ENCODE data around the gene FCN2. TPM values are rescaled to one million over a fixed set of nuclear protein-coding genes. Genes with fewer than 3 reads are reported as not detected.

The FCN2 gene
- total RNA-seq, 2 experiments from 2014 or later = not detected

DNA sequence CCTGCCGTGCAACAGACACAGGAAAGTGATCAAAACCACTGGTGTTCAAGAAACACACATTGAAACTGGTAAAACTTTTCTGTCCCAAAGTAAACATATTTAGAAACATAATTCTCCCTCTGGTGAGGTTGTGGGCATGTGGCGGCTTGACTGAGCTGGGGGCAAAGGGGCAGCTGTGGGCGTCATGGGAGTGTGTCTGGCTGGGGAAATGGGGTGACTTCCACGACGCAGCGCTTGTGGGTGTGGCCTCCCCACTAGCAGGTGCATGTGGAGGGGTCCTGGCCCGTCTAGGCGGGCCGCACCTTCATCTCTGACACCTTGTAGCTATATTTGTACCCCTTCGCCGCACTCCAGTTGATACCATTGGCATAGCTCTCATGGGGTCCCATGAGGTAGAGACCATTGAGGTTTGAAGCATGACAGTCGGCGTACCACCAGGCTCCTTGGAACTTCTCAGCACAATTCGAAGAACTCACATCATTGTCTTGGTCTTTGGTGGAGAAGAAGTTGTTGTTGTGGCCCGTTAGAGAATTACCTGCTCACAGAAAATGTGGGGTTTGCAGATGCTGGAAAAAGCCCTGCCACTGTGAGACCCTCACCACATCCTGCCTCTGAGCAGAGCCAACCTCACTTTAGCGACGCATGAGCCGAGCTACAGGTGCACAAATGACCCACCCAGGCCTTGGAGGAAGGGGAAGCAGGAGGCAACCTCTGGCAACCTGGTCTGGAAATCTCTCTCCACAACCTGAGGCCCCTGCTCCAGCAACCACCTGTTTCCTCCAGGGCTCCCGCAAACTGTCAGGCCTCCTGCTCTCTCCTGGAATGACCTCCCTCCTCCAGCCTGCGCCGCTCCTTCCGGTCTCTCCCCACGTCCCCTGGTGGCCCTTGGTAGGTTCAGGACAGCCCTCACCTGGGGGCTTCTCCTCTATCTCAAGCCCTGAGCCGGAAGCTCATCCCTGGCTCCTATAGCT, 29.2 kb downstream of the FCN2 start:
- Histone ChIP-seq H3K27ac (ENCODE audit: low read depth, low read length, poor library complexity, severe bottlenecking) (no peak overlapping the region), H4K20me1 (ENCODE audit: insufficient read depth, low read length) (no peaks in the 10 kb centered on the region), H2AFZ (ENCODE audit: low read length) (no peak overlapping the region), H3K79me2 (ENCODE audit: insufficient read depth, low read depth, low read length) (no peaks in the 10 kb centered on the region), H3K4me3 (ENCODE audit: low read depth, low read length, poor library complexity, severe bottlenecking) (no peak overlapping the region), H3K9me3 (ENCODE audit: low read length) (no peaks in the 10 kb centered on the region), H3K4me2 (ENCODE audit: low read length) (peak overlapping the region; percentile 30), H3K9me2 (ENCODE audit: insufficient read depth, low read length) (no peaks in the 10 kb centered on the region), H3K4me1 (ENCODE audit: insufficient read depth, low read length, poor library complexity, severe bottlenecking) (peaks cover 17% of the 10 kb centered on the region), H3K36me3 (ENCODE audit: insufficient read depth, low read length) (no peaks in the 10 kb centered on the region)
- intact Hi-C loops (cut with micrococcal nuclease; ENCODE audit: unreplicated experiment) = no loop called here
- TF ChIP-seq, protein P1, sequence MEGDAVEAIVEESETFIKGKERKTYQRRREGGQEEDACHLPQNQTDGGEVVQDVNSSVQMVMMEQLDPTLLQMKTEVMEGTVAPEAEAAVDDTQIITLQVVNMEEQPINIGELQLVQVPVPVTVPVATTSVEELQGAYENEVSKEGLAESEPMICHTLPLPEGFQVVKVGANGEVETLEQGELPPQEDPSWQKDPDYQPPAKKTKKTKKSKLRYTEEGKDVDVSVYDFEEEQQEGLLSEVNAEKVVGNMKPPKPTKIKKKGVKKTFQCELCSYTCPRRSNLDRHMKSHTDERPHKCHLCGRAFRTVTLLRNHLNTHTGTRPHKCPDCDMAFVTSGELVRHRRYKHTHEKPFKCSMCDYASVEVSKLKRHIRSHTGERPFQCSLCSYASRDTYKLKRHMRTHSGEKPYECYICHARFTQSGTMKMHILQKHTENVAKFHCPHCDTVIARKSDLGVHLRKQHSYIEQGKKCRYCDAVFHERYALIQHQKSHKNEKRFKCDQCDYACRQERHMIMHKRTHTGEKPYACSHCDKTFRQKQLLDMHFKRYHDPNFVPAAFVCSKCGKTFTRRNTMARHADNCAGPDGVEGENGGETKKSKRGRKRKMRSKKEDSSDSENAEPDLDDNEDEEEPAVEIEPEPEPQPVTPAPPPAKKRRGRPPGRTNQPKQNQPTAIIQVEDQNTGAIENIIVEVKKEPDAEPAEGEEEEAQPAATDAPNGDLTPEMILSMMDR (conservative IDR thresholded peaks at IDR 0.05; ENCODE audit: low read length) = no peak
- no peak for TF ChIP-seq EZH2phosphoT487 (IDR thresholded peaks at IDR 0.05; ENCODE audit: borderline replicate concordance, low read depth, low read length)
- no TSS peak for BruUV-seq (replicated peaks)
- CTCF ChIA-PET (ENCODE audit: unreplicated experiment) = no interaction called here
- POLR2A ChIA-PET = no interaction called here
- DNase-seq (ENCODE audit: low spot score) = no peak

DNA sequence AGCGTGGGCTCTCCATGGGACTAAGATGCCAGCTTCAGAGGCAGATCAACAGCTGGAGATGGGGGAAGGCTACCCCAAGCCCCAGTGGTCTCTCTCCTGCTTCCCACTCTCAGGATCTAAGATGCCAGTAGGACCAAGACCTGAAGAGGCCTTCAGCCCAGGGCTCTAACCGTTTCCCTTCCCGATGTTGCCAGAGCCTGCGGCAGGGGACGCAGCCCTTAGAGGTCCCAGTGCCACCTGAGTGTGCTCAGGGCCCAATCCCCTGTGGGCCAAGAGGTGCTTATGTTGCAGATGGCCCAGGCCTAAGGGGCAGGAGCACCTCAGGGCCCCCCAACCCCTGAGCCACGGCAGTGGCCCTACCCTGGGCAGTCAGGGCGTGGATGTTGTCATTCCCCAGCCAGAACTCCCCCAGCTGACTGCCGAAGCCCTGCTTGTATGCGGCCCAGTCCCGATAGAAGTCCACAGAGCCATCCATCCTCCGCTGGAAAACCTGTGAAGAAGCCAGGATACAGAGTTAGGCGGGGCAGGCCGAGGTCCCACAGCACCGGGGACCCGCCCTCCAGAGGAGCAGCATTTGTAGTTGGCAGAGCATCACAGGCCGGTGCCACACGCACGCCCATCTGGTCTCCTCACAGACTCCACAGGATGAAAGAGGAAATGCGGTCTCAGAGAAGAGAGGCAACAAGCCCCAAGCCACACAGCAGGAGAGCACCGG, 31.7 kb downstream of the FCN2 start:
- no peak for DNase-seq (ENCODE audit: low spot score)
- no peak overlapping the region for H3K4me3 ChIP-seq (ENCODE audit: low read depth, low read length, poor library complexity, severe bottlenecking)
- no peak overlapping the region for H2AFZ ChIP-seq (ENCODE audit: low read length)
- BruUV-seq (replicated peaks) = no TSS peak
- no peaks in the 10 kb centered on the region for H3K36me3 ChIP-seq (ENCODE audit: insufficient read depth, low read length)
- no peaks in the 10 kb centered on the region for H3K79me2 ChIP-seq (ENCODE audit: insufficient read depth, low read depth, low read length)
- no peaks in the 10 kb centered on the region for H4K20me1 ChIP-seq (ENCODE audit: insufficient read depth, low read length)
- no peaks in the 10 kb centered on the region for H3K9me2 ChIP-seq (ENCODE audit: insufficient read depth, low read length)
- H3K4me2 ChIP-seq (ENCODE audit: low read length) = no peak overlapping the region
- H3K27ac ChIP-seq (ENCODE audit: low read depth, low read length, poor library complexity, severe bottlenecking) = no peak overlapping the region
- intact Hi-C loops (cut with micrococcal nuclease; ENCODE audit: unreplicated experiment) = no loop called here
- no peak for TF ChIP-seq EZH2phosphoT487 (IDR thresholded peaks at IDR 0.05; ENCODE audit: borderline replicate concordance, low read depth, low read length)
- TF ChIP-seq, protein P1 (conservative IDR thresholded peaks at IDR 0.05; ENCODE audit: low read length) = no peak
- no peaks in the 10 kb centered on the region for H3K9me3 ChIP-seq (ENCODE audit: low read length)
- ChIA-PET CTCF (ENCODE audit: unreplicated experiment) (no interaction called here), POLR2A (no interaction called here)
- peaks cover 26% of the 10 kb centered on the region for H3K4me1 ChIP-seq (ENCODE audit: insufficient read depth, low read length, poor library complexity, severe bottlenecking)

Measured in OCI-LY7 (cell line).